ENCODE measurements around the gene PTMS.

DNA sequence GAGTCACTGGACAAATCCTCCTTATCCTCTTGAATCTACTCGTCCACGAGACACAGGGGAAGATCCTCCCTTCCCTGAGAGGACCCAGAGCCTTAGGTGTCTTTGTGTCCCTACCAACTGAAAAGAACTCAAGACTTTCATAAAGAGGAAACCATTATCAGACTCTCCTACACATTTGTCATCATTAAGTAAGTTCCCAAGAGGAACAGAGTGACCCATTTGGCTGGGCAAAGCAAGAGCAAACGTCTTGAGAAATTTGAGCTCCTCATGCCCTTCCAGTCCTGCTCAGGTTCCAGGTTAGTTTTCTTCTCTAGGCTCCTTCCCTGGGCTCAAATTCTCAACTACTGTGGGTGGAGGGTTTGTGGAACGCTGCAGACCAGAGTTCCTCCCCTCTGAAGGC is 18.9 kb upstream of the PTMS start:
- TF ChIP-seq, protein P1, sequence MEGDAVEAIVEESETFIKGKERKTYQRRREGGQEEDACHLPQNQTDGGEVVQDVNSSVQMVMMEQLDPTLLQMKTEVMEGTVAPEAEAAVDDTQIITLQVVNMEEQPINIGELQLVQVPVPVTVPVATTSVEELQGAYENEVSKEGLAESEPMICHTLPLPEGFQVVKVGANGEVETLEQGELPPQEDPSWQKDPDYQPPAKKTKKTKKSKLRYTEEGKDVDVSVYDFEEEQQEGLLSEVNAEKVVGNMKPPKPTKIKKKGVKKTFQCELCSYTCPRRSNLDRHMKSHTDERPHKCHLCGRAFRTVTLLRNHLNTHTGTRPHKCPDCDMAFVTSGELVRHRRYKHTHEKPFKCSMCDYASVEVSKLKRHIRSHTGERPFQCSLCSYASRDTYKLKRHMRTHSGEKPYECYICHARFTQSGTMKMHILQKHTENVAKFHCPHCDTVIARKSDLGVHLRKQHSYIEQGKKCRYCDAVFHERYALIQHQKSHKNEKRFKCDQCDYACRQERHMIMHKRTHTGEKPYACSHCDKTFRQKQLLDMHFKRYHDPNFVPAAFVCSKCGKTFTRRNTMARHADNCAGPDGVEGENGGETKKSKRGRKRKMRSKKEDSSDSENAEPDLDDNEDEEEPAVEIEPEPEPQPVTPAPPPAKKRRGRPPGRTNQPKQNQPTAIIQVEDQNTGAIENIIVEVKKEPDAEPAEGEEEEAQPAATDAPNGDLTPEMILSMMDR (IDR thresholded peaks at IDR 0.05): no peak
- no peak for TF ChIP-seq POLR2A (IDR thresholded peaks at IDR 0.05)

Measured in upper lobe of left lung (tissue), 4 donors.